Amygdala (tissue), 56 donors: Measurements from ENCODE around the gene TJP1.
"Not testable (repeated sequence)": the region's sequence is repeated elsewhere in the genome, so short reads cannot be mapped to it uniquely, and the experiment has no call there.

Experiments
- DNase-seq, 56 donors: peaks; one replicate each; lab custom pipeline; 2025; lab: John Stamatoyannopoulos, UW

Gene TJP1

DNA sequence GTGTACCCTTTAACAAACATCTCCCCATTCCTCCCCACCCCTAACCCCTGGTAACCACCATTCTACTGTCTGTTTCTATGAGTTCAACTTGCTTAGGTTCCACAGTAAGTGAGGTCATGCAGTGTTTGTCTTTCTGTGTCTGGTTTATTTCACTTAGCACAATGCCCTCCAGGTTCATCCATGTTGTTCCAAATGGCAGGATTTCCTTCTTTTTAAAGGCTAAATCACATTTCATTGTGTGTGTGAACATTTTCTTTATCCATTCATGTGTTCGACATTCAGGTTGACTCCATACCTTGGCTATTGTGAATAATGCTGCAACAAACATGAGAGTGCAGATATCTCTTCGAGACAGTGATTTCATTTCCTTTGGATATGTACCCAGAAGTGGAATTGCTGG, 62.7 kb downstream of the TJP1 start:
- DNase-seq = no peak

DNA sequence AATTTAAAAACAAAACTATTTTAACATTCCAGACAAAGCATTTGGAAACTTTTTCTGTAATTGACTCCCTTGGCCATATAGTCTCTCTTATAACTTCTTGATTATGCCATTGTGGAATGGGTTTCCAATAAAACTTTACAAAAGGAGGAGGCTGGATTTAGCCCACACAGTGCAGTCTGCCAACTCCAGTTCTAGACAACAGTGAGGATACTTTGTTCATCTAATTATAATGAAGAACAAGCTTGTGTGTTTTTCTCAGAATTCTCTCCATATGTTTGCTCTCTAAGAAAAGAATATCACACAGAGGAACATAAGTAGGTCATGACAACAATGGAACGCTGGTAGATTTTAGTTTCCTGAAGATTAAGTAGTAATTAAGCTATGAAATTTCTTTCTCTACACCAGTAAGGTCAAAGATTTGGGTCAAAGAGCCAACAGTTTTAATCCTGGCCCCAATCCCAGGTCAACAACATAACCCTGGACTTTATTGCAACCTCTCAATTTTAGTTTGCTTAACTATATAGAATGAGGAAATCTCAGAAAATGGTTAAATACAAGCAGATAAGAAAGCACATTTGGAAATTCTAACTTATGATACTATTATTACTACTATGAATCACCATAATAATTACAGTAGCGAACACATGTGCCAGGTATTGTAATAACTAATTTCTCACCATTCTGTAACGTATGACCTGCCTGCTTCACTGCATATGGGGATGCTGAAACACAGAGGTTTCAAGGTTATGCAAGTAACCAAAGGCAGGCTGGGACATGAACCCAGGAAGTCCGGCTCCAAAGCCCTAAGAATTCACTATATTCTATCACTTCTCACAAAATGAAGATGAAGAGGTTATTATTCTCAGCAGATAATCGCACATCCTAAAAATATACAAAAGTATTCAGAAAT, 65.7 kb downstream of the TJP1 start:
- DNase-seq = peak in 3 of 56 donors; percentile 5 to 19 (median 14)

DNA sequence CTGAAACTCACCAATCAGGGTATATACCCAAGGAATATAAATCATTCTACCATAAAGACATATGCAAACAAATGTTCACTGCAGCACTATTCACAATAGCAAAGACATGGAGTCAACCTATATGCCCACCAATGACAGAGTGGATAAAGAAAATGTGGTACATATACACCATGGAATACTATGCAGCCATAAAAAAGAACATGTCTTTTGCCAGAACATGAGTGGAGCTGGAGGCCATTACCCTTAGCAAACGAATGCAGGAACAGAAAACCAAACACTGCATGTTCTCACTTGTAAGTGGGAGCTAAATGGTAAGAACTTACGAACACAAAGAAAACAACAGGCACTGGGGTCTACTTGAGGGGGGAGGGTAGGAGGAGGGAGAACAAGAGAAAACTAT, 68.3 kb downstream of the TJP1 start:
- not testable (repeated sequence) for DNase-seq

- no peak for DNase-seq
These were observed 68.8 kb downstream of the TJP1 start for GRCh38 chr15:29753506-29753905.

- no peak for DNase-seq
These were observed 71.5 kb downstream of the TJP1 start for GRCh38 chr15:29750754-29751153.

- peak in 7 of 56 donors; percentile 6 to 45 (median 19) for DNase-seq
These were observed 72.7 kb downstream of the TJP1 start for GRCh38 chr15:29749365-29750086.

GRCh38 chr15:29747837-29748417, 74.3 kb downstream of the TJP1 start:
- DNase-seq = no peak

DNA sequence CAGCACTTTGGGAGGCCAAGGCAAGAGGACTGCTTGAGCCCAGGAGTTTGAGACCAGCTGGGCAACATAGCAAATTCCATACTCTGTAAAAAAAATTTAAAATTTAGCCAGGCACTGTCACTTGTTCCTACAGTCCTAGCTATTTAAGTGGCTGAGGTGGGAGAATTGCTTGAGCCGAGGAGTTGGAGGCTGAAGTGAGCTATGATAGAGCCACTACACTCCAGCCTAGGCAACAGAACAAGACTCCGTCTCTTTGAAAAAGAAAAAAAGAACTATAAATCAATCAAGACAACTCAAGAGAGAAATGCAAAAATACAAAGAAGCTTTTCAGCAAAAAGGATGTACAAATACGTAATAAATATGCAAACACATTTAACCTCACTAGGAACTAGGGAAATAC, 78.8 kb downstream of the TJP1 start:
- DNase-seq = no peak

GRCh38 chr15:29740692-29741311, 81.5 kb downstream of the TJP1 start:
- DNase-seq = peak in 1 of 56 donors; percentile 7

DNA sequence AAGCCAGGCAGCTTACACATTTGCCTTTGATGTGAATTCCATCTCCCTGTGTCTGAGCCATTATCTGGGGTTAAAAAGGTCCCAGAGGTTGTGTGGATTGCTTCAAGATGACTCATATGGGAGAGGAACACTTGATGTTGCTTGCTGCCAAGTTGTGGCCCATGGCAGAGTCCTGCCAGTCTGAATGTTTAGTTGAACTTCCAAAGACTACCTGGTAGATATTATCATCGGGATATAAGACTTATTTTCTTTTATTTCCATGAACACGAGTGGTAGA, 85.6 kb downstream of the TJP1 start:
- DNase-seq = no peak

- no peak for DNase-seq
These were observed 86.1 kb downstream of the TJP1 start for GRCh38 chr15:29736012-29736743.

- DNase-seq = no peak
These were observed 87.2 kb downstream of the TJP1 start for GRCh38 chr15:29734917-29735572.

DNA sequence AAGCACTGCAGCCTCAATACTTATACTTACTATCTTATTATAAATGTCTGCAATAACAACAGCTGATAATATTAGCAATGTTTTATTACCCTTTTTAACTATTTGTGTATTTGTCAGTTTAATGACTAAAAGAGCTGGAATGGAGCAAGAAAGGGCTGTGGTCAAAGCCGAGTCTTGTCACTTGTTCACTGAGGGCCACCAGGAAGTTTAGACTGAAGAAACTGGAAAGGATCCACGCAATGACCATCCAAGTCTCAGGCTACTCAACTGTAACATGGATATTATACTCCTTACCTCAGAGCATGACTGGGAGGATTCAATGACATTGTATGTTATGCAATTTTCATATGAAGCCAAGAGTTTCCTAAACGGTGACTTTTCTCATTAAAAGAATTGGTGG, 90.4 kb downstream of the TJP1 start:
- no peak for DNase-seq

DNA sequence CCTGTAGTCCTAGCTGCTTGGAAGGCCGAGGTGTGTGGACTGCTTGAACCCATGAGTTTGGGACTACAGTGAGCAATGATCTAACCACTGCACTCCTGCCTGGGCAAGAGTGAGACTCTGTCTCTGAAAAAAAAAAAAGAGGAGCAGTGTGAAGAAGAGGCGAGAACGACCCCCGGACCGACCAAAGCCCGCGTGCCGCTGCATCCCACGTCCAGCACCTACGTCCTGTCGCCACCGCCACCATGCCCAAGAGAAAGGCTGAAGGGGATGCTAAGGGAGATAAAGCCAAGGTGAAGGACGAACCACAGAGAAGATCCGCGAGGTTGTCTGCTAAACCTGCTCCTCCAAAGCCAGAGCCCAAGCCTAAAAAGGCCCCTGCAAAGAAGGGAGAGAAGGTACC, 91.8 kb downstream of the TJP1 start:
- not testable (repeated sequence) for DNase-seq

DNA sequence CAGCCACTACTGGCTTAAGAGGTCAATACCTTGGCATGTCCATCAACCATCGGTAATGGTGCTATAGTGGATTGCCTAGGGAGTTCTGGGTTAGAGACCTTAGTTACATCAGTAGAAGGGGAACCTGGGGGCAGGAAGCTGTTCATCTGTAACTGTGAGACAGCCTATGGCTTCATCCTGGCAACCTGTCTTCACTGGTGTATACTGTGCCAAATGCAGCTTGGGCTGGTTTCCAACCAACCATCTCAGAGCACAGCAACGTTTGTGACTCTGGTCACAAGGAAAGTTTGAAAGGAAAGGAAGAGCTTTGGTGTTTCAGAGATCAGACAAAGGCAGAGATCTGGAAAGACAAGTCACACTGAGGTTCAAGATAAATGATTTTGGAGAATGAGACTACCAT, 93.8 kb downstream of the TJP1 start:
- no peak for DNase-seq

DNA sequence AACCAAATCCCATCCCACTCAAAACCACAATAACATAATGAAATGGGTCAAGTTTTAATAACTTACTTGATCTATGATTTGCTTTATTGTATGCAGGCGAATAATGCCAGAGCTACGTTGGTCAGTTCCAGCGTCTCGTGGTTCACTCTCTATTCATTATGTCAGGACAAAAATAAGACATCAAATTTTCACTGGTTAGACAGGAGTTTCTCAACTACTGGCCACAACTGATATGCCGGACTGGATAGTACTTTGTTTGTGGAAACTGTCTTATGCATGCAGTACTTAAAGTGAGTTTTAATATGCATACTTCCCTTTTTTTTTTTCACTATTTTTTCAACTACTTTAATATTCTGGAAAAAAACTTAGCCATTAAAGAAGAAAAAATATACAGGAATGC, 94.4 kb downstream of the TJP1 start:
- DNase-seq = no peak

- DNase-seq = no peak
These were observed 95.7 kb downstream of the TJP1 start for GRCh38 chr15:29726553-29726952.

DNA sequence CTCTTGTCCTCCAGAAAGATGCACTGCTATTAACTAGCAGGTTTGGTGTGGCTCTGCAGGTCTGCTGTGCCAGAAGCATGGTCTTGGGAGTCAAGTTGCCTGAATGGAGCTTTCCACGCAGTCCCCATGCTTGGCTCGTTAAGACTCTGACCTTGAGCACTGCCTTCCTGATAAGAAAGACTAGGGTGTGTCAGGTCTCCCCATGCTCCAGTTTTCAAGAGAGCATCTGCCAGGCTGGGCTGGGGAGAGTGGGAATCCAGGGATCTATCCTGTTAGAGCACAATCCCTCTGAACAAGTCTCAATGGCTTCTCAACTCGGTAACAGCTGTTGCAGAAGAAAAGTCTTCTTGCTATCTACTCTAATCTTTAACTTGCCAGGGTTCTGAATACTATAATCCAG, 98.2 kb downstream of the TJP1 start:
- no peak for DNase-seq

GRCh38 chr15:29713784-29714183, 108.5 kb downstream of the TJP1 start:
- DNase-seq = no peak
